ENCODE results near the gene ELOVL1.

DNA sequence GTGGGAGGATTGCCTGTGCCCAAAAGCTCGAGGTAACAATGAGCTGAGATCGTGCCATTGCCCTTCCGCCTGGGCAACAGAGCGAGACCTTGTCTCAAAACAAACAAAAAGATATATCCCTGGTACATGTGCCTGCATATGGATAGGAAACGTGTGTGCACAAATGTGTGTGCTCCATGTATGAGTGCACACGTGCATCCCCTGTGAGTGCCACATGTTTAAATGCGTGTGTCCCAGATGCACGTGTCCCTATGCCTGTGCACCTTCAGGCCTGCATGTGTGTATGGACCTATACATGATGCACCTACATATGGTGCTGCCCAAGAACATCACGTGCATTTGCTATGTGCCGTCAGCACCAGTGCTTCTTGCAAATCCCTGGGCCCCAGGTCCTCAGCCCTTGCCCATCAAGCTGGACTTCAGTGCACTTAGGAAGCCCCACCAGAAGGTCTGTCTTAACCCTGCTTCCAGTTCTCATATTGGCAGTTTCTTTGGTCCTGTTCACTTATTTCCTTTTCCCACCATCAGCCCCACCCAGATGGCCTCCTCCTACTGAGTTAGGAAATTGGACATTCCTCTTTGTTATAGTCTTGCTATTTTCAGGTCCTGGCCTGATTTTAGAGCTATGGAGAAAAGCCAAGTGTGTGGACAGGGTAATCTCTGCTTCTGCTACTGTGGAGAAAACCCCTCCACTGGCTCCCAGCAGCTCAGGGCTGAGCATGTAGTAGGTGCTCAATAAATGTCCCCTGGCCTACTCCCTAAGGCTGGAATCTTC, 51.7 kb downstream of the ELOVL1 start:
- TF ChIP-seq, protein P1, sequence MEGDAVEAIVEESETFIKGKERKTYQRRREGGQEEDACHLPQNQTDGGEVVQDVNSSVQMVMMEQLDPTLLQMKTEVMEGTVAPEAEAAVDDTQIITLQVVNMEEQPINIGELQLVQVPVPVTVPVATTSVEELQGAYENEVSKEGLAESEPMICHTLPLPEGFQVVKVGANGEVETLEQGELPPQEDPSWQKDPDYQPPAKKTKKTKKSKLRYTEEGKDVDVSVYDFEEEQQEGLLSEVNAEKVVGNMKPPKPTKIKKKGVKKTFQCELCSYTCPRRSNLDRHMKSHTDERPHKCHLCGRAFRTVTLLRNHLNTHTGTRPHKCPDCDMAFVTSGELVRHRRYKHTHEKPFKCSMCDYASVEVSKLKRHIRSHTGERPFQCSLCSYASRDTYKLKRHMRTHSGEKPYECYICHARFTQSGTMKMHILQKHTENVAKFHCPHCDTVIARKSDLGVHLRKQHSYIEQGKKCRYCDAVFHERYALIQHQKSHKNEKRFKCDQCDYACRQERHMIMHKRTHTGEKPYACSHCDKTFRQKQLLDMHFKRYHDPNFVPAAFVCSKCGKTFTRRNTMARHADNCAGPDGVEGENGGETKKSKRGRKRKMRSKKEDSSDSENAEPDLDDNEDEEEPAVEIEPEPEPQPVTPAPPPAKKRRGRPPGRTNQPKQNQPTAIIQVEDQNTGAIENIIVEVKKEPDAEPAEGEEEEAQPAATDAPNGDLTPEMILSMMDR (IDR thresholded peaks at IDR 0.05), result no peak
- TF ChIP-seq POLR2A (IDR thresholded peaks at IDR 0.05), result no peak

Measured in tibial nerve (tissue), 3 donors.